Measurements from ENCODE around the gene TDRD7.

TDRD7 gene

GRCh38 chr9:97500765-97501176, 88.9 kb downstream of the TDRD7 start:
- H3K9ac ChIP-seq (ENCODE audit: low read length), result no peak overlapping the region
- no peaks in the 10 kb centered on the region for H3K9me2 ChIP-seq (ENCODE audit: low read depth, low read length)
- H3K36me3 ChIP-seq (ENCODE audit: insufficient read depth, low read length), result no peaks in the 10 kb centered on the region
- H2AFZ ChIP-seq (ENCODE audit: low read length), result no peak overlapping the region
- peak overlapping the region; percentile 65 for H3K4me2 ChIP-seq (ENCODE audit: low read length)
- TF ChIP-seq EZH2 (IDR thresholded peaks at IDR 0.05; ENCODE audit: borderline replicate concordance, low read length) (no peak), CTCF (IDR thresholded peaks at IDR 0.05; ENCODE audit: low read length) (no peak)
- no peaks in the 10 kb centered on the region for H3K27me3 ChIP-seq (ENCODE audit: insufficient read depth, low read length)
- no peaks in the 10 kb centered on the region for H3F3A ChIP-seq (ENCODE audit: insufficient read depth, low read length)
- H3K27ac ChIP-seq (ENCODE audit: low read depth, low read length, poor library complexity, severe bottlenecking), result no peak overlapping the region
- peaks cover 11% of the 10 kb centered on the region for H3K4me1 ChIP-seq (ENCODE audit: insufficient read depth, low read length, severe bottlenecking)
- H3K9me3 ChIP-seq (ENCODE audit: low read length), result no peaks in the 10 kb centered on the region
- H3K4me3 ChIP-seq (ENCODE audit: low read depth, low read length, poor library complexity, severe bottlenecking), result peak overlapping the region; percentile 51
- H4K20me1 ChIP-seq (ENCODE audit: insufficient read depth, low read length), result no peaks in the 10 kb centered on the region
- H3K79me2 ChIP-seq (ENCODE audit: insufficient read depth, low read length), result no peaks in the 10 kb centered on the region

GRCh38 chr9:97501177-97501971, 89.5 kb downstream of the TDRD7 start, which contains the start of gene TMOD1:
TMOD1 (plus strand) TSS chr9:97501666; CDS start chr9:97524189, 22,523 bp downstream.
- H3K9me2 ChIP-seq (ENCODE audit: low read depth, low read length), result no peaks in the 10 kb centered on the region
- H3K9me3 ChIP-seq (ENCODE audit: low read length), result no peaks in the 10 kb centered on the region
- H3K4me1 ChIP-seq (ENCODE audit: insufficient read depth, low read length, severe bottlenecking), result peaks cover 11% of the 10 kb centered on the region
- H3K4me3 ChIP-seq (ENCODE audit: low read depth, low read length, poor library complexity, severe bottlenecking), result peak within 1 kb of the TSS; percentile 62
- no peaks in the 10 kb centered on the region for H3K36me3 ChIP-seq (ENCODE audit: insufficient read depth, low read length)
- no peaks in the 10 kb centered on the region for H3K27me3 ChIP-seq (ENCODE audit: insufficient read depth, low read length)
- H3K27ac ChIP-seq (ENCODE audit: low read depth, low read length, poor library complexity, severe bottlenecking), result no peak within 1 kb of the TSS
- no peaks in the 10 kb centered on the region for H4K20me1 ChIP-seq (ENCODE audit: insufficient read depth, low read length)
- no peaks in the 10 kb centered on the region for H3K79me2 ChIP-seq (ENCODE audit: insufficient read depth, low read length)
- H3K4me2 ChIP-seq (ENCODE audit: low read length), result peak within 1 kb of the TSS; percentile 79
- TF ChIP-seq CTCF (IDR thresholded peaks at IDR 0.05; ENCODE audit: low read length) (peak; percentile 24; the same call in 1 of the 2 replicates), EZH2 (IDR thresholded peaks at IDR 0.05; ENCODE audit: borderline replicate concordance, low read length) (no peak)
- no peaks in the 10 kb centered on the region for H3F3A ChIP-seq (ENCODE audit: insufficient read depth, low read length)
- no peak within 1 kb of the TSS for H2AFZ ChIP-seq (ENCODE audit: low read length)
- H3K9ac ChIP-seq (ENCODE audit: low read length), result no peak within 1 kb of the TSS

- Histone ChIP-seq H3K36me3 (ENCODE audit: insufficient read depth, low read length) (no peaks in the 10 kb centered on the region), H3K9ac (ENCODE audit: low read length) (no peak overlapping the region), H3F3A (ENCODE audit: insufficient read depth, low read length) (no peaks in the 10 kb centered on the region), H2AFZ (ENCODE audit: low read length) (no peak overlapping the region), H3K9me2 (ENCODE audit: low read depth, low read length) (no peaks in the 10 kb centered on the region), H3K9me3 (ENCODE audit: low read length) (no peaks in the 10 kb centered on the region), H3K4me1 (ENCODE audit: insufficient read depth, low read length, severe bottlenecking) (peaks cover 11% of the 10 kb centered on the region), H3K79me2 (ENCODE audit: insufficient read depth, low read length) (no peaks in the 10 kb centered on the region), H3K4me3 (ENCODE audit: low read depth, low read length, poor library complexity, severe bottlenecking) (peak overlapping the region; percentile 62), H4K20me1 (ENCODE audit: insufficient read depth, low read length) (no peaks in the 10 kb centered on the region), H3K27me3 (ENCODE audit: insufficient read depth, low read length) (no peaks in the 10 kb centered on the region), H3K27ac (ENCODE audit: low read depth, low read length, poor library complexity, severe bottlenecking) (no peak overlapping the region), H3K4me2 (ENCODE audit: low read length) (peak overlapping the region; percentile 79)
- TF ChIP-seq CTCF (IDR thresholded peaks at IDR 0.05; ENCODE audit: low read length), result no peak
- TF ChIP-seq EZH2 (IDR thresholded peaks at IDR 0.05; ENCODE audit: borderline replicate concordance, low read length), result no peak
Observed at GRCh38 chr9:97501972-97502221, 90.0 kb downstream of the TDRD7 start.

Data from OCI-LY1 (cell line).